Ectodermal cell (in vitro differentiated cells): ENCODE results near the gene YEATS2.
A peak's percentile ranks its signal among the peaks of the same experiment; 100 is the strongest.

ENCODE experiments used
- H3K27ac ChIP-seq: 2 replicates; pipeline ENCODE4 v1.7.0; 2013; ENCODE audit warnings: mild to moderate bottlenecking, low read depth, low read length; ENCODE audit not compliant: insufficient read depth, poor library complexity, severe bottlenecking
- H3K27me3 ChIP-seq: 2 replicates; pipeline ENCODE4 v1.7.0; 2013; ENCODE audit warnings: mild to moderate bottlenecking, low read length; ENCODE audit not compliant: insufficient read depth, control insufficient read depth, poor library complexity, severe bottlenecking
- H3K36me3 ChIP-seq: one replicate; pipeline ENCODE4 v1.7.0; 2013; ENCODE audit warnings: low read length; ENCODE audit not compliant: control insufficient read depth, insufficient read depth
- H3K4me1 ChIP-seq: one replicate; pipeline ENCODE4 v1.7.0; 2013; ENCODE audit warnings: low read length; ENCODE audit not compliant: control insufficient read depth, insufficient read depth
- H3K4me3 ChIP-seq: 2 replicates; pipeline ENCODE4 v1.7.0; 2013; ENCODE audit warnings: low read depth, low read length, control low read depth; ENCODE audit not compliant: insufficient read depth
- H3K9me3 ChIP-seq: 2 replicates; pipeline ENCODE4 v1.7.0; 2013; ENCODE audit warnings: mild to moderate bottlenecking, low read length, moderate library complexity; ENCODE audit not compliant: control insufficient read depth
- WGBS, 2 experiments: methylation state at CpG; one replicate each; pipeline ENCODE4 v1.1.7; 2013; ENCODE audit warnings: missing lambda C conversion rate in 2 of 2; 5-methylcytosine and 5-hydroxymethylcytosine counted together

The YEATS2 gene

DNA sequence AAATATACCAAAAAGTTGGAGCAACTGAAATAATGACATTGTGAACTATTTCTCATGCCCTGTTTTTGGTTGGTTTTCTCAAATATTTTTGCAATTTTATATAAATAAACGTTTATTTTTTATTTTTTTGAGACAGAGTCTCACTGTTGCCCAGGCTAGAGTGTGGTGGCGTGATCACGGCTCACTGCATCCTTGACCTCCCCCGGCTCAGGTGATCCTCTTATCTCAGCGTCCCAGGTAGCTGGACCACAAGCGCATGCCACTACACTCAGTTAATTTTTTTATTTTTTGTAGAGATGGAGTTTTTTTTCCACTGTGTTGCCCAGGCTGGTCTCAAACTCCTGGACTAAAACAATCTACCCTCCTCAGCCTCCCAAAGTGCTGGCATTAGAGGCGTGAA, 45.6 kb downstream of the YEATS2 start:
- Histone ChIP-seq H3K4me3 (no peak overlapping the region), H3K4me1 (no peaks in the 10 kb centered on the region), H3K9me3 (no peaks in the 10 kb centered on the region), H3K27me3 (no peaks in the 10 kb centered on the region), H3K27ac (no peak overlapping the region), H3K36me3 (peaks cover 20% of the 10 kb centered on the region)
- WGBS, 2 experiments = 96 to 97% methylated on average over 7 of the region's 7 CpGs

DNA sequence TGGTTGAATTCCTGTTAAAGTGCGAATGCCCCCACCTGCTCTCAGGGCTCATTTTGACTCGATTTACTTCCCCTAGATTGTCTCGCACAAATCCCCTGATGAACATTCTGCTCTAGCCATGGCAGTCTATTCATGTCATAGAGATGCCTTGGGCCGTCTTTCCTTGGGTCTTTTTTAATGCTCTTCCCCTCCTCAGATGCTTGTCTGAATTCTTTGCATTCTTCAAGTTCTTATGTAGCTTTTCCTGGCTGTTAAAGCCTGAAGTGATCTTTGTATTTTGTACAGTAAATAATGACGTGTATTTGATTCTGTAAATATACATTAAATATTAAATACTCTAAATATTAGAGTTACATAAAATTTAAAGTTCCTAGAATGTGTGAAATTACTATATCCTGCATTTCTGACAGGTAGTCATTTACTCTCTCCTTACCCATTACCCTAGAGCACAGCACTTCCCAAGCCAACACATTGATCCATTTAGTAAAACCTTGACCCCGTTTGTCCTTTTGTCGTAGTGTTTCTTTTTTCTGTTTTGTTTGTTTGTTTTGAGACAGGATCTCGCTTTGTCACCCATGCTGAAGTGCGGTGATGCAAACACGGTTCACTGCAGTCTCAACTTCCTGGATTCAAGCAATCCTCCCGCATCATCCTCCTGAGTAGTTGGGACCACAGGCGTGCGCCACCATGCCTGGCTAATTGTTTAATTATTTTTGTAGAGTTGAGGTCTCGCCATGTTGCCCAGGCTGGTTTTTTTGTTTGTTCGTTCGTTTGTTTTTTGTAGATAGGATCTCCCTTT, 47.9 kb downstream of the YEATS2 start:
- Histone ChIP-seq H3K4me3 (no peak overlapping the region), H3K4me1 (no peaks in the 10 kb centered on the region), H3K9me3 (no peaks in the 10 kb centered on the region), H3K36me3 (peaks cover 31% of the 10 kb centered on the region), H3K27ac (peak overlapping the region; percentile 50), H3K27me3 (no peaks in the 10 kb centered on the region)
- 85 to 87% methylated on average over 15 of the region's 16 CpGs for WGBS, 2 experiments

DNA sequence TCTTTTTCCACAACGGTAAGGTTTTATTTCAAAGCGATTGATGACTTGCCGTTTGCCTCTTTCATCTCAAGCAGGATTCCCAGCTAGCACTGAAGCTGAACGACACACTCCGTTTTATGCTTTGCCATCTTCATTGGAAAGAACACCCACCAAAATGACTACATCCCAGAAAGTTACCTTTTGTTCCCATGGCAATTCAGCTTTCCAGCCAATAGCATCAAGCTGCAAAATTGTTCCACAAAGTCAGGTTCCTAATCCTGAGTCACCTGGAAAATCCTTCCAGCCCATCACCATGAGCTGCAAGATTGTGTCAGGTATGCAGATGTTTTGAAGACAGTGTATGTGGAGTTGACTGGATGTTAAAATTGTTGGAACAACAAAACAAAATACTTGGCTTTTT, 56.5 kb downstream of the YEATS2 start:
- Histone ChIP-seq H3K27ac (no peak overlapping the region), H3K27me3 (no peaks in the 10 kb centered on the region), H3K9me3 (no peaks in the 10 kb centered on the region), H3K36me3 (peaks cover 59% of the 10 kb centered on the region), H3K4me1 (no peaks in the 10 kb centered on the region), H3K4me3 (no peak overlapping the region)
- 95% methylated on average over 5 of the region's 5 CpGs for WGBS, 2 experiments

DNA sequence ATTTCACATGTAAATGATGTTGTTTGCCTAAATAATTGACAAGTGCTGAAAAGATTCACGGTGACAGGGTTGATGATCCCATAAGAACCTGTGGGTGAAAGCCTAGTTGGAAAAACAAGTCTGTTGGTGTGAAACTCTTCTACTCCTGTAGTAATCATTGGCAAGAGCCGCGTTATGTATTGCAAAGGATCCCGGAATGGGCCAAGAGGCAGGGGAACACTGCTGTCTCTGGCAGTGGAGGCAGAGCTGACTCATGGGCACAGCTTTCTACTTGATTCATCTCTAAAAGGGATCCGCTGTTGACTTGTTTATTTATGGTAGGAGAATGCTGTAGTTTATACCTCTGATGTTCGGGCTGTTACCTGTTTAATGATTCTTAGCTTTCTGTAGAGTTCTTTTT, 64.7 kb downstream of the YEATS2 start:
- H3K27ac ChIP-seq = no peak overlapping the region

DNA sequence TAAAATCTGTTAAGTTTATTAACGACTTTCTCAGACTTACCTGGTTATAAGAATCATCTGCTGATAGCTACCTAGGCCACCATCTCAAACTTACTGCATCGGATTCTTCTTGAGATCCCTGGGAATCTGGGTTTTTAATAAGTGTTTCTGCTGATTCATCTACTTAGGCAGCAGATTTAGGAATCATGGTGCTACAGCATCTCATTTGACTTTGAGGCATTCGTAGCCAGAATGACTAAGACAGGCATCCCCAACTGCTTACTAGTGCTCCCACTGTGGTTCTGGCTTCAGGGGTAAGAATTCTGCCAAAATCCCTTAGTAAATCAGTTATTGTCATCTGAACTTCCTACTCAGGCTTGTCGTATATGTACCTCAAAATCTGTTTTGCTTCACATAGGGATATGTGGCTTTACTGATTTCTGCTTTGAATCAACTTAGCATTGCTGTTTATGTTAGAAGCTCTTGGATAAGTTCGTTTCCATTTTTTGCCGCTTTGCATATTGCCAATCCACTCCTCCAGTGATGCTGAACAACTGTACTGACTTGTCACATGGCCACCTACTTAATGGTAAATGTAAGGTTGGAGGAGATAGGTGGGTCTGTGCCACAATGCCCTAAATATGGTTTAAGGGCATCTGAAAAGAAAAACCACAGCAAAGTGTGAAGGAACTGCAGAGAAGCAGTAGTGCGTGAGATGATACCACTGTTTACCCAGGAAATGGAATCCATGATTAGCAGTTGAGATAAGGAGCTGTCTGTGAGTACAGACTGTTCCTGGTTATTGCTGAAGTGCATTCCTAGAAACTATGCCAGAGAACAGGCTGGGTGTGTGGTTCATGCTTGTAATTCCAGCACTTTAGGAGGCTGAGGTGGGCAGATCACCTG, 67.5 kb downstream of the YEATS2 start:
- Histone ChIP-seq H3K36me3 (peaks cover 27% of the 10 kb centered on the region), H3K27me3 (no peaks in the 10 kb centered on the region), H3K4me3 (no peak overlapping the region), H3K4me1 (no peaks in the 10 kb centered on the region), H3K27ac (no peak overlapping the region), H3K9me3 (no peaks in the 10 kb centered on the region)
- WGBS, 2 experiments = 95 to 97% methylated on average over 7 of the region's 7 CpGs

More for the DNA sequence above, 64.7 kb downstream of the YEATS2 start:
- Histone ChIP-seq H3K27me3 (no peaks in the 10 kb centered on the region), H3K36me3 (peaks cover 47% of the 10 kb centered on the region), H3K4me1 (no peaks in the 10 kb centered on the region), H3K9me3 (no peaks in the 10 kb centered on the region), H3K4me3 (no peak overlapping the region)
- 96 to 97% methylated on average over 6 of the region's 6 CpGs for WGBS, 2 experiments

DNA sequence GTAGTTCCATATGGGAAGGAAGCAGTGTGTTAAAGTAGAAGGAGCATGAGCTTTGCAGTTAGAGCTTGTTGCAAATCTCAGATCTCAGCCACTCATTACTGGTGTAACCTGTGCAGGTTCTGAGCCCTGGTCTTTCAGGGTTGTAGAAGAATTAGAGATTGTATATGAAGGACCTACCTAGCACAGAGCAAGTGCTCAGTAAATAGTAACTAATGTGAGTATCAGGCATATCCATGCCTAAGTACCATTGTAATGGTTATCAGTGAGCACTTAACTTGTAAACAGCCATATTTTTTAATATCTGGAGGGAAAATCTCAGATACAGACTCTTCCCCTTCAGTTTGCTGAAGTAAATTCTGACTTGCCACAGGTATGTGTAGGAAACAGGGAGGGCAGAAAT, 68.5 kb downstream of the YEATS2 start:
- H3K27ac ChIP-seq = no peak overlapping the region
- no peaks in the 10 kb centered on the region for H3K4me1 ChIP-seq
- H3K27me3 ChIP-seq = no peaks in the 10 kb centered on the region
- no peak overlapping the region for H3K4me3 ChIP-seq
- H3K9me3 ChIP-seq = no peaks in the 10 kb centered on the region
- peaks cover 17% of the 10 kb centered on the region for H3K36me3 ChIP-seq

DNA sequence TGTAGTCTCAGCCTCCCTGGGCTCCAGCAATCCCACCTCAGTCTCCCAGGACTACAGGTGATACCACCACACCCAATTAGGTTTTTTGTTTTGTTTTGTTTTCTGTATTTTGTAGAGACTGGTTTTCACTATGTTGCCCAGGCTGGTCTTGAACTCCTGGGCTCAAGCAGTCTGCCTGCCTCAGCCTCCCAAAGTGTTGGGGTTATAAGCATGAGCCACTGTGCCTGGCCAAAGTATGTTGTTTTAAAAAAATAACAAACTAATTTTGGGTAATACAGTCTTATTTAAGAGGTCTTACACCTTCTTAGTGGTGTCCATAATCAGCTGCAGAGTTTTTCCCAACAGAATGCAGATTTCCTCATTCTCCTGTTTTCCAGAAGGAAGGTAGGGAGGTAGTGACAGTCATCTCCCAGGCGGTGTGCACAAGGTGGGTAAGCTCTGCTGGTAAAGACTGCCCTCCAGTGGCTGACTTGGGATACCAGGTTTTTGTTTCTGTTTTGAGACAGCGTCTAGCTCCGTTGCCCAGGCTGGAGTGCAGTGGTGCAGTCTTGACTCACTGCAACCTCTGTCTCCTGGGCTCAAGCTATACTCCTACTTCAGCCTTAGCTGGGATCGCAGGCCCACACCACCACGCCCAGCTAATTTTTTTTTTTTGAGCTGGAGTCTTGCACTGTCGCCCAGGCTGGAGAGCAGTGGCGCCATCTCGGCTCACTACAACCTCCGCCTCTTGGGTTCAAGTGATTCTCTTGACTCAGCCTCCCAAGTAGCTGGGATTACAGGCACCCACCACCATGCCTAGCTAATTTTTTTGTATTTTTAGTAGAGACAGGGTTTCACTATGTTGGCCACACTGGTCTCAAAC, 69.4 kb downstream of the YEATS2 start:
- Histone ChIP-seq H3K36me3 (peaks cover 14% of the 10 kb centered on the region), H3K4me3 (no peak overlapping the region), H3K27me3 (no peaks in the 10 kb centered on the region), H3K9me3 (no peaks in the 10 kb centered on the region), H3K4me1 (no peaks in the 10 kb centered on the region), H3K27ac (no peak overlapping the region)
- WGBS, 2 experiments = 76 to 86% methylated on average over 9 of the region's 9 CpGs

DNA sequence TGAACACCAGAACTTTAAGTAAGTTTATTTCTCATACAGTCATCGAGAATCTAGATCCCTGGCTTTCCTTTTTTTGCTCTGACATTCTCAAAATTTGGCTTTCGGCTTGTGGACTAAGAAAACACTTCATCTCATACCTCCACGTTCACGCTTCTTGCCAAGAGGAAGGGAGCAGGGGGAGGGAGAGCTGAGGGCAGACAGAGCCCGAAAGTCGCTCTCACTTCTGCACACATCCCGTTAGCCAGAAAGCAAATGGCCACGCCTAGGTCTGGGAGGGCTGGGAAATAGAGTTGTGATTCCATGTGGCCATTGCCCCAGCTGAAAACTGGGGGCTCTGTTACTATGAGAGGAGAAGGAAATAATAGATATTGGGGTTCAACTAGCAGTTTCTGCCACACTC, 70.5 kb downstream of the YEATS2 start:
- no peaks in the 10 kb centered on the region for H3K27me3 ChIP-seq
- H3K4me1 ChIP-seq = no peaks in the 10 kb centered on the region
- H3K36me3 ChIP-seq = peaks cover 18% of the 10 kb centered on the region
- H3K9me3 ChIP-seq = no peaks in the 10 kb centered on the region
- H3K4me3 ChIP-seq = no peak overlapping the region
- no peak overlapping the region for H3K27ac ChIP-seq
- WGBS, 2 experiments = 96% methylated on average over 8 of the region's 8 CpGs

DNA sequence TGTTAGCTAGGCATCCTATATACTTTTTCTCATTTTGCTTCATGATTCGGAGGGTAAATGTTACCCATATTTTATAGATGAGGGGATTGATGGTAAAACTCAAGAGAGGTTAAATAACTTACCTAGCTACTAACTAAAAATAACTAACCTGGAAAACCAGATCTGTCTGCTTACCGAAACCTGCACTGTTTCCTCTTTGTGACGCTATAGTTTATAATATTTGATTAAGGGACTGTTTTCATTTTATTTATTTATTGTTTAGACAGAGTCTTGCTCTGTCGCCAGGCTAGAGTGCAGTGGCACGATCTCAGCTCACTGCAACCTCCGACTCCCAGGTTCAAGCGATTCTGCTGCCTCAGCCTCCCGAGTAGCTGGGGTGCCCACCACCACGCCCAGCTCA, 71.9 kb downstream of the YEATS2 start:
- Histone ChIP-seq H3K4me3 (no peak overlapping the region), H3K36me3 (peaks cover 31% of the 10 kb centered on the region)
- 97 to 98% methylated on average over 8 of the region's 9 CpGs for WGBS, 2 experiments

DNA sequence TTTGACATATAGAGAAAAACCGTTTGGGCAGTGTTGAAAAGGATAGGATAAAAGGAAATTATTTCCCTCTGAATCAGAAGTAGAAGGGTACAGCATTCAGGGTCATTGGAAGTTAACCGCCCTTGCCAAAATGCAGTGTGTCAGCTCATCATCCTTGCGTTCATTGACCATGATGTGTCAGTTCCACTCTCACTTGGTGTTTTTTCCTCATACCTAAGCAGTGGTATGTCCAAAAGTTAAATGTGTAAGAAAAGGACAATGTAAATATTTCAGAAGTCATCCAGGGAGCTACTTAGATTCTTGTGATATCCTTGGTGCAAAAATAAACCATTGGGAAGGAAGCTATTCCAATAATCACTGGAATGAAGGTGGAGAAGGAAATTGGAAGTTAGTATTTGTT, 77.0 kb downstream of the YEATS2 start:
- Histone ChIP-seq H3K9me3 (no peaks in the 10 kb centered on the region), H3K4me1 (no peaks in the 10 kb centered on the region), H3K27ac (no peak overlapping the region), H3K36me3 (peaks cover 61% of the 10 kb centered on the region), H3K4me3 (no peak overlapping the region), H3K27me3 (no peaks in the 10 kb centered on the region)
- WGBS, 2 experiments = 93 to 94% methylated on average over 3 of the region's 3 CpGs

More for the DNA sequence above, 71.9 kb downstream of the YEATS2 start:
- Histone ChIP-seq H3K9me3 (no peaks in the 10 kb centered on the region), H3K27ac (no peak overlapping the region), H3K4me1 (no peaks in the 10 kb centered on the region), H3K27me3 (no peaks in the 10 kb centered on the region)
